Fibroblast of peridontal ligament (primary cell): ENCODE data around the gene OR4D2.
"Not testable (repeated sequence)": the region's sequence is repeated elsewhere in the genome, so short reads cannot be mapped to it uniquely, and the experiment has no call there.

Experiments used
- DNase-seq: peaks from one replicate; pipeline ENCODE4 v3.0.0-alpha.2; 2010; ENCODE audit errors: extremely low read depth

OR4D2 gene

DNA sequence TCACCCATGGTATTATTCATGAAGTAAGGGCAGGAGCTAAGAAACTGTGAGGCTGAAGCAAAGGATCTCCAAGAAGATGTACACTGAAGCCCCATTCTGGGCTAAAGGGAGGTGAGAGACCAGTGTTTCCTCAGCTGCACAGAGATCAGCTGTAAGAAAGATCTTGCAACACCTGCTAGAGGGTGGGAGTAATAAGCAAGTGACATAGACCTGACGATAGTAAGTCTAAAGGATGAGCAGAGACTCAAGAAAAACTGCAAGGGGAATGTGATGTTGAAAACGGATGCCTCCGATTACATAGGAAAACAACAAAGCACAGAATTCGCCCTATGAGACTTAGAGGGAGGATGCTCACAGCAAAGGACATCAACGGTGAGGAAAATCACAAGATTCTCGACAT is at the start of gene OR4D2:
TSS of gene OR4D2 (plus strand) at position 301 of the 400 bp plus-strand sequence. CDS start 2,674 bp downstream, outside the sequence.
- no peak for DNase-seq

DNA sequence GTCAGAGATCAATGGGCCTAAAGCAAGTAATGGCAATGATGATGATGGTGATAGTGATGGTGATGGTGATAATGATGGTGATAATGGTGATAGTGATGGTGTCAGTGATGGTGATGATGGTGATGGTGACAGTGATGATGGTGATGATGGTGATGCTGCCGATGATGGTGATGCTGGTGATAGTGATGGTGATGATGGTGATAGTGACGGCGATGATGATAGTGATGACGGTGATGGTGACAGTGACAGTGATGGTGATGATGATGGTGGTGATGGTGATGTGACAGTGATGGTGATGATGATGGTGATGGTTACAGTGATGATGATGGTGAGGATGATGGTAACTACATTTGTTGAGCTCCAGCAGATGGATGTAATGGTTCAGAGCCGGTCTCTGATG is 49.4 kb upstream of the OR4D2 start:
- DNase-seq: no peak

DNA sequence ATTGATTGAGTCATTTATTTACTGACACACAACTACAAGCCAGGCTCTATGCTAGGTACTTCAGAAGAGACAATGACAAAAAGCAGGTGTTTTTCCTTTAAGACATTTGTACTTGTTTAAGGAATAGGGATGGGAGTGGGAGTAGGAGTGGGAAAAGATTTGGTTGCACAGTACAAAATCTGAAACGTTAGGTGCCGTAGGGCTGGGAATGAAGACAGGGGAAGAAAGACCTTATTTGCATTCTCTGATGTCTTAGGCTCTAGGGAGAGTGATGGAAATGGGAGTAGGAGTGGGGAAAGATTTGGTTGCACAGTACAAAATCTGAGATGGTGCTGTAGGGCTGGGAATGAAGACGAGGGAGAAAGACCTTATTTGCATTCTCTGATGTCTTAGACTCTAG is 47.3 kb upstream of the OR4D2 start:
- no peak for DNase-seq

DNA sequence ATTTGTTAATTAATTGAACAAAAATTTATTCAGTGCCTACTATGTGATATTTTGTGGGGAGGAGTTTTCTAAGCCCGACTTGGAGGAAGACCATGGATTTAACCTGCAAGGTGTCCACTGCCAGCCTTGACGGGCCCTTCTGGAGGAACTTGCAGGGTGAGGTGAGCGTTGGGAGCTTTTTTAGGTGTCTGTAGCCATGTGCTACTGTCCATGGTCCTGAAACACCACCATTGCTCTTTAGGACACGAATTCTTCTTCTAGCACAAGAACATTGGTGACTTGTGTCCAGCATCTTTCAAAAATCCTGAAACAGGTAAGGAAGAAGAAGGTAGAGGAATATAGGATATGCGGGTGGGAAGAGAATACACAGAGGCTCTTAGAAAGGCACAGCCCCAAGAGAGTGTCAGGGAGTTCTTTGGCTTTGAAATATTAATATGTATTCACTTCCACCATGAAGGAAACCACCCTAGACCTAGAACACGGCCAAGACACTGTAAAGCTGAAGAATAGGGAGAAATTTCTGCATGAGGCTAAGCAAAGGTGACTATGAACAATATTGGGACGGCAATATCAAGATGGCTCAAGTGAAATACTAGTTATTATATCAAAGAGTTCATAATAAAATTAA is 46.5 kb upstream of the OR4D2 start:
- peak; percentile 67 for DNase-seq

DNA sequence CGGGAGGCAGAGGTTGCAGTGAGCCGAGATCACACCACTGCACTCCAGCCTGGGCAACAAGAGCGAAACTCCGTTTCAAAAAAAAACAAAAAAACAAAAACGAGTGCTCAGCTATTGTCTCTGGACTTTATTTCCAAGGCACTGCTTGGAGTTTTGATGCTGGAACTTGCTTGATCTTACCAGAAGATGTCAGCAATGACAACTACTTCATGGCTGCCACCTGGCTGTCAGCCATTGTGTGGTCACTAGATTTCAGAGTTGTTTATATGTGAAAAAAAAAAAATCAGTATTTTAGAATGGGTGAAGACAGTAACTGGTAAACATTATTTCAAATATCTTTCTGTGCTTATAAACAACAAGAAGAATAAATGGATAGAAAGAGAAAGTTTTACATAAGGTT is 44.9 kb upstream of the OR4D2 start:
- DNase-seq: peak; percentile 63

DNA sequence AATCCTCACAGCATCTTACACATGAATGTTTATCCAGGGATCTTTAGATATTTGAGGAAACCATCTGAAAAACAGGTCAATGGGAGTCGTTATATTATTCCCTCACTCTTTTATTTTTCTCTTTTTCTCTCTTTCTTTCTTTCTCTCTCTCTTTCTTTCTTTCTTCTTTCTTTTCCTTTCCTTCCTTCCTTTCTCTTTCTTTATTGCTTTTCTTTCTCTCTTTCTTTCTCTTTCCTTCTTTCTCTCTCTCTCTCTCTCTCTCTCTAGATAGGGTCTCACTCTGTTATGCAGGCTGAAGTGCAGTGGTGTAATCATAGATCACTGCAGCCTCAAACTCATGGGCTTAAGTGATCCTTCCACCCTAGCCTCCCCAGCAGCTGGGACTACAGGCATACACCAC is 38.9 kb upstream of the OR4D2 start:
- no peak for DNase-seq

DNA sequence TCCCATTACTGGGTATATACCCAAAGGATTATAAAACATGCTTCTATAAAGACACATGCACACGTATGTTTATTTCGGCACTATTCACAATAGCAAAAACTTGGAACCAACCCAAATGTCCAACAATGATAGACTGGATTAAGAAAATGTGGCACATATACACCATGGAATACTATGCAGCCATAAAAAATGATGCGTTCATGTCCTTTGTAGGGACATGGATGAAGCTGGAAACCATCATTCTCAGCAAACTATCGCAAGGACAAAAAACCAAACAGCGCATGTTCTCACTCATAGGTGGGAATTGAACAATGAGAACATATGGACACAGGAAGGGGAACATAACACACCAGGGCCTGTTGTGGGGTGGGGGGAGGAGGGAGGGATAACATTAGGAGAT is 34.1 kb upstream of the OR4D2 start:
- DNase-seq: not testable (repeated sequence)

DNA sequence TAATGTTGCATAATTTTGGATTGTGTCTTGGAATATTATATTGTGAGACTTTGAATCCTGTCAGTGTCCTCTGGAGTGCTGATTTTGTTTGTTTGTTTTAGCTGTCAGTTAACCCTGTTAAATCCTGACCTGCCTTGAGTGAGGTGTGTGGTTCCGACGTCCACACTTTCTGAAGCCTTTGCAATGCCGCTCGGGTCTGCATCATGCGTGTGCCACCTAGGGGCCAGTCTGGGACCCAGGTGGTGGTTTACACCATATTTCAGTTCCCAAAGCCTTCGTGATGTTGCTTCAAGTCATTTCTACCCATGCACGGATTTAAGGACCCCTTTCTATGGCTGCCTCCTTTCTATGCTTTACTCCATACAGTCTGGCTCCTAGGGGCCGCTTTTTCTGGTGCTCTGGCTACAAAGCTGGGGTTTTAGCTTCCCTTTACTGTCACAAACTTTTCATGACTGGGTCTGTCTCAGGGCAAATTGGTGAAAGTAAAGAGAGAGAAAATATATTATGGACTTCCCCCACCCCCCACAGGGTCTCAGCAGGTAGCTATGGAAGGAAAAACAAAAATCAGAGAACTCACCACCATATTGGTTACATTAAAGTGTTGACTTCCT is 30.0 kb upstream of the OR4D2 start:
- DNase-seq: no peak

DNA sequence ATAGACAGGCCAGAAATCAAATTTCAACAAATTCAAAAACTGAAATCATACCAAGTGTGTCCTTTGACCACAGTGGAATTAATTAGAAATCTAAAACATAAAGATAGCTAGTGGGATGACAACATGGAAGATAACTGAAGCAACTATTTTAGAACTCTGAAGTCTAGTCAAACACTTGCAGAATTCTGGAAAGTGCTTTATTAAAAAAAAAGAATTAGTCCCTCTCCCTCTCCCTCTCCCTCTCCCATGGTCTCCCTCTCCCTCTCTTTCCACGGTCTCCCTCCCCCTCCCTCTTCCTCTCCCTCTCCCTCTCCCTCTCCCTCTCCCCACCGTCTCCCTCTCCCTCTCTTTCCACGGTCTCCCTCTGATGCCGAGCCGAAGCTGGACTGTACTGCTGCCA is 25.3 kb upstream of the OR4D2 start:
- no peak for DNase-seq

DNA sequence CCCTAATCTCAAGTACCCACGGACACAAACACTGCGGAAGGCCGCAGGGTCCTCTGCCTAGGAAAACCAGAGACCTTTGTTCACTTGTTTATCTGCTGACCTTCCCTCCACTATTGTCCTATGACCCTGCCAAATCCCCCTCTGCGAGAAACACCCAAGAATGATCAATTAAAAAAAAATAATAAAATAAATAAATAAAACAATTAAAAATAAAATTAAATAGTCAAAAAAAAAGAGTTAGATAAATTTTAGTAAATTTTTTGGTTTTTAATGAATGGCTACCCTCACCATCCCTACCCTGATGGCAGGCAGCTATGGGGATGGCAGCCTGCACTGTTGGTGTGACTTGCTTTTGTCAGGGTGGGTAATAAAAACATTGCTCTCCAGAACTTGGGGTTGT is 23.4 kb upstream of the OR4D2 start:
- DNase-seq: not testable (repeated sequence)

DNA sequence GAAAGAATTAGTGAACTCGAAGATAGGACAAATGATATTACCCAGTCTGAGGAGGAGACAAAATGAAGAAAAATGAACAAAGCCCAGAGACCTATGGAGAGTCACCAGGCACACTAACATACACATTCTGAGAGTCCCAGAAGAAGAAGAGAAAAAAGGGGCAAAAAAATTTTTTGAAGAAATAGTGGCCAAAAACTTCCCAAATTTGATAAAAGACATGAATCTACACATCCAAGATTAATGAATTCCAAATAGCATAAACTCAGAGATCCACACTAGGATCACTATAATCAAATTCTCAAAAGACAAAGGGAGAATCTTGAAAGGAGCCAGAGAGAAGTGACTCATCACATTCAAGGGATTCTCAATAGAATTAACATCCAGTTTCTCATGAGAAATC is 22.0 kb upstream of the OR4D2 start:
- no peak for DNase-seq

DNA sequence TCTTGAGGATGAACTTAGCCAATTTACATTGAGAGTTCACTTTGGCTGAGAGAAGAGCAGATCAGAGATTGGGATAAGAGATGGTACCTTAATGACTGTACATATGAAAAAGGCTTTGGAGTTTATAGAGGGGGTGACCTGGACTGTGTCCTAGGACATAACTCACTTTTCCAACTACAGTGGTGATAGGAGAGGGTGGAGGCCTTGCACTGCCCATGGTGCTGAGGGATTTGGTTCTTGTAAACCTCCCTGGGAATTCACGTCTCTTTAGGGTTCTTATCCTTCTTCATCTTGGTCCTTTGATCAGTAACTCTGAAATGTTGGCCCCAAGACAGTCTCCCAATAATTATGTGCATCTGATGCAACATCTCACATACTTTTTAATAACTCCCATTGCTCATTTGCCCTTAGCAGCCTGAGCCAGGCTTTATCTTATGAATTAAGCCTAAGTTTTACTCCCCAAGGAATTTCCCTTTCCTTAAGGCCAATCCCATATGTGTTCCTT is 18.8 kb upstream of the OR4D2 start, which contains the start of gene OR4D1:
TSS of gene OR4D1 (plus strand) at position 455 of the 505 bp plus-strand sequence. CDS start 6,770 bp downstream, outside the sequence.
- no peak for DNase-seq

DNA sequence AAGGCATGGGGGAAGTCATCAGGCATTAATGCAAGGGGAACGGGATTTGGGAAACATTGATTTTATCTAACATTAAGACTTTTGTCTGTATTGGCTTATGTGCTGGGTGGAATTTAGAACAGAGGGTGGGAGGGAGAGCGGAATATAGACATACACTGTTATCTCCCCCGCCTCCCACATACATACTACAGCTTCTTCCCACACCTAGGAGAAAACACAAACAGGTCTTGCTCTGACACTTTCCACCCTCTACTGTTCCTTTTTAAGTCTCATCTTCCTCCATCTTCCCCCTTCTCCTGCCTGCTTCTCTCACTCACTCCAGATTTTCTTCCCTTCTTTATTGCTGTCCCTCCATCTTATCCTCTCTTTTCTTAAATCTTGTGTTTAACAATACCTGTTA is 18.2 kb upstream of the OR4D2 start:
- no peak for DNase-seq

DNA sequence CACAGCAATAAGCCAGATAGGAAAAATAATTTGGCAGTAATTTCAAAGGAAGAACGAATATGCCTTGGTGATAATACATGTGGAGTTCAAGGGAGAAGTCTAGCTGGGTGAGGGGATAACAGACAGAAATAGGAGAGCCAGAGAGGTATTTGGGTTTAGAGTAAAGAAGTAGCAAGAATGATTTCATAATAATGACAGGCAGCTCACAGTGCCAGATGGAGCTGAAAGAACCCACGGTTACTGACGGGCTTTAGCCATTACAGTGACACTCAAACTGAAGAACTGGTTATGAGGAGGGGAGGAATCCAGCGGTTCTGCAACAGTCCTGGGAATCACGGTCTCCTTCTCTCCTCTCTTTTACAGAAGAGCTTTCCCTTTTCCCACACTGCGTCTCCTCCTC is 16.4 kb upstream of the OR4D2 start:
- no peak for DNase-seq

DNA sequence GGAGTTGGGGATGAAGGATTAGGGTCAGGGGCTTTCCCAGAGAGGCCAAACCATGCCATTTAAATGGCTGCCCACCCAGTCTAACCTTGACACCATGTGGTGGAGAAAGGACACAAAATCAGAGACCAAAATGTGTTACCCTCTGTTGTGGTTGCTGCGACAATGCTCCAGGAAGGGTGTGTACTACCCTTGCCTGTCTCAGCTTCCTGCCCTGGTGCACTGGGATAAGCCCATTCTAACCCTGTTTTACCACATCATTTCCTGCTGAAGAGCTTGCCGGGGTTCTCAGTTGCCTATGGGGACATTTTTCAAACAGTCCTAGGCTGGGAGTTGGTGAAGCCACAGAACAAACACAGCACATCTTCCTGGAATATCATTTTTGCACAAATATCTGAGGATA is 13.7 kb upstream of the OR4D2 start:
- no peak for DNase-seq

DNA sequence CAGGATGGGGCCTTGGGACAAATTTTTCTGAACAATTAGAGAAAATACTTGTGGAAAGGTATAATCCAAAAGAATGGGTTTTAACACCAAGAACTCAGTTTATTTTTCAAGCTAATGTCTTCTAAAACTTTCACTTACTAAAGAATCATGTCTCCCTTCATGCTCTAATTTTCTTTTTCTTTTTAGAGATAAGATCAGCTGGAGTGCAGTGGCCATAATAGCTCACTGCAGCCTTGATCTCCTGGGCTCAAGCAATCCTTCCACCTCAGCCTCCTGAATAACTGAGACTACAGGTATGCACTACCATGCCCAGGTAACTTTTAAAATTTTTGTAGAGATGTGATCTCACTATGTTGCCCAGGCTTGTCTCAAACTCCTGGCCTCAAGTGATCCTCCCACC is 13.1 kb upstream of the OR4D2 start:
- no peak for DNase-seq

DNA sequence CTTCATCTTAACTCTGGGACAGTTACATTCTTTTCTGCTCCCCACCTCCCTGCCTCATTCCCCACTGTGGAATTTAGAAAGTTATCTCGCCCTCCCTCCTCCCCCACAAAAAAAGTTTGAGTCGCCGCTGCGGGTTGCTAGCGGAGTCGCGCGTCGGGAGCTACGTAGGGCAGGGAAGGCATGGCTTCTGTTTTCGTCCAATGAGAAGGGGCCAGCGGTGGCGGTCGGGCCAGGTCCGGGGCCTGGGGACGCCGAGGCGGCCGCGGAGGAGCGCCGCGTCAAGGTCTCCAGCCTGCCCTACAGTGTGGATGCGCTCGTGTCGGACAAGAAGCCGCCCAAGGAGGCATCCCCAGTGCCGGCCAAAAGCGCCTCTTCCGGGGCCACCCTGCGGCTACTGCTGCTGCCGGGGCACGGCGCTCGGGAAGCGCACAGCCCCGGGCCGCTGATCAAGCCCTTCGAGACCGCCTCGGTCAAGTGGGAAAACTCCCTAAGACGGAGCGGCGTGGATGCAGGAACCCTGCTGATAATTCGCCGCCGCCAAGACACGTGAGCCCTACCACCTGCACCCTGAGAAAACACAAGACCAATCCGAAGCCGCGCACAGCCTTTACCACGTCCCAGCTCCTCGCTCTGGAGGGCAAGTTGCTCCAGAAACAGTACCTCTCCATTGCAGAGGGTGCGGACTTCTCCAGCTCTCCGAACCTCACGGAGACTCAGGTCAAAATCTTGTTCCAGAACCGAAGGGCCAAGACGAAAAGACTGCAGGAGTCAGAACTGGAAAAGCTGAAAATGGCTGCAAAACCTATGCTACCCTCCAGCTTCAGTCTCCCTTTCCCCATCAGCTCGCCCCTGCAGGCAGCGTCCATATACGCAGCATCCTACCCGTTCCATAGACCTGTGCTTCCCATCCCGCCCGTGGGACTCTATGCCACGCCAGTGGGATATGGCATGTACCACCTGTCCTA is 9.7 kb upstream of the OR4D2 start:
- no peak for DNase-seq

DNA sequence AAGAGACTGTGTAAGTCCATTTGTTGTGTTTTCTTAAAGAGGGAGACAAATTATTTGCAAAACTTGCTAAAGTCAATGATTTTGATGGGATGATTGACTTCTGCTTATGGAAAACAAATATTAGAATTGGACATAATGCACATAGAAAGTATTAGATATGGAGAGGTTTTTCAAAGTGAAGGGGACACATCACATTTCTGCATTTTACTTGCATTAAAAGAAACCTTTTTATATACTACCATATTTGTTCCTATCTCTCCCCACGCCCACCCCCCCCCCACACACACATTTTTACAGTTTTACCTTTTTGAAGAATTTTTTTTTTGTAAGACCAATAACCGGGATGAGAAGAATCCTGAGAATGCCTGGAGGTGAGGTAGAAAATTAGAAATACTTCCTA is 8.6 kb upstream of the OR4D2 start:
- no peak for DNase-seq

DNA sequence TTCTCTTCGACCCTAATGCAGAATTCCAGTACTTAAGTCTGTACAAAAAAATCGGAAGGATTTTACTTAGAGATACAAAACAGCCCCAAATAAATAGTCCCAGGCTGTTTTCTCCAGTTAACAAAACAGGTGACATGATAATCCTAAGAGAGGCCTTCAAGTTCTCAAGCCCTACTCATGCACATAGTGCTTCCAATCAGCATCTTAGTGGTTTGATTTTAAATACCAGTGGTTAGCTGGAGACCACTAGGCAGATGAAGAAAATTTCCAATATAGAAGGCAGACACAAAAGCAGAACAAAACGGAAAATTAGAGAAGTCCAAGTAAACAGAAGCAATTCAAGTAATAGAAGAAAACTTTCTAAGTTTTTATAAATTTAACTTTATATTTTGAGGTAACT is 5.2 kb upstream of the OR4D2 start:
- DNase-seq: no peak

DNA sequence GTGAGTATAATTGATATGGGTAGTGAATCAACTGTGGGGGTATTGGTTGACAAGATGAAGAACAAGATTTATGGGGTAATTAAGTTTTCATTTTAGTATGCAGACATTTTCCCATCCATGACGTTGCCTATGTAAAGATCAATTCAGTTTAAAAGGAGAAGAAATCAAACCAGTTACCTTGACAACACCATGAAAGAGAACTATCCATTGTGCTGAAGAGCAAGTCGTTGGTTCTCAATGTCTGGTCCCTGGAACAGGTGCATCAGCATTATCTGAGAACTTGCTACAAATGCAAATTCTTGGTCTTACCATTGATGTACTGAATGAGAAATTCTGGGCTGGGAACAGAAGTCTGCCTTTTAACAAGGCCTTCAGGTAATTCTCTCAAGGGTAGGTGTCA is 801 bp upstream of the OR4D2 start:
- DNase-seq: no peak

DNA sequence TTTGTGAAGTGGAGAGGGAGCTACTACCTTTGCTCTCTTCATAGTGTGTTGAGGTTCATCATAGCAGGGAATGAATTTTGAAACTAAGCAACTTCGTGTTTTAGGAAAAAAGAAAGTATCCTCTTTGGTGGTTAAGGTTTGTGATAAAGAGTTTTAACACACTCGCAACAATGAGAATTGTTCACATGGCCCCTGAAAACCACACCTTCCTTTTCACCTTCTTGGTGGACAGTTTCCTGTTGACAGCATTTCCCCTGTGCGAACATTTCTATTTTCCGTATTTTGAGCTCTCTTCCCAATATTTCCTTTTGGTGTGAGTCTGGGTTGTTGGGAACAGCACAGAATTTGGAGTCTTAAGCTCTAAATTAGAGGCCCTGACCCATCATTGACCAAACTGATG is 3.8 kb downstream of the OR4D2 start:
- DNase-seq: no peak

DNA sequence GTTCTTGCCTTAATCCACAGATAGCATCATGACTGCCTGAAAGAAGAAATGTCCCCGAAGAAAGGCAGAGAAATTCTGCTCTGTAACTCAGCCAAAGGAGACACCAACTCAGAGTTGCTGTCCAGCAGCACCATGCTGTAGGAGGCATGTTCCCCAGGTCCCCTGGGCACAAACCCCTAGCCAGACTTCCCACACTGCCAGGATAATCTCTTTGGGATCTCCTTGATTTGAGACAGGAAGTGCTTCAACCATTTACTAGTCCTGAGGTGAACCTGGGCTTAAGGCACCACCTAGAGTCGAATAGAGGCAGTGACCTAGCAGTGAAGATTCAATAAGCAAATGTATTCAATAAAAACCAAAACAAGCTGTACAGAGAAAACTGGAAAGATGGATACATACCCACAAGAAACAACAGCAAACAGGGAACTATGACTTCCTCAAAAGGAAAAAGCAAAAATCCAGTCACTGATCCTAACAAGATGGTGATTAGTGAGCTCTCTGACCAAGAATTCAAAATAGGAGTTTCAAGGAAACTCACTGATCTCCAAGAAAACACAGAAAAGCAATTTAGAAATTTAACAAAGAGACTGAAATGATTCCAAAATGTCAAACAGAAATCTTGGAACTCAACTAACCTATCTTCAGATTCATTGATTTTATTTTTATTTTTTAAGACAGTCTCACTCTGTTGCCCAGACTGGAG is 5.7 kb downstream of the OR4D2 start:
- peak; percentile 14 for DNase-seq
